ENCODE measurements around the gene IL2RG.

DNA sequence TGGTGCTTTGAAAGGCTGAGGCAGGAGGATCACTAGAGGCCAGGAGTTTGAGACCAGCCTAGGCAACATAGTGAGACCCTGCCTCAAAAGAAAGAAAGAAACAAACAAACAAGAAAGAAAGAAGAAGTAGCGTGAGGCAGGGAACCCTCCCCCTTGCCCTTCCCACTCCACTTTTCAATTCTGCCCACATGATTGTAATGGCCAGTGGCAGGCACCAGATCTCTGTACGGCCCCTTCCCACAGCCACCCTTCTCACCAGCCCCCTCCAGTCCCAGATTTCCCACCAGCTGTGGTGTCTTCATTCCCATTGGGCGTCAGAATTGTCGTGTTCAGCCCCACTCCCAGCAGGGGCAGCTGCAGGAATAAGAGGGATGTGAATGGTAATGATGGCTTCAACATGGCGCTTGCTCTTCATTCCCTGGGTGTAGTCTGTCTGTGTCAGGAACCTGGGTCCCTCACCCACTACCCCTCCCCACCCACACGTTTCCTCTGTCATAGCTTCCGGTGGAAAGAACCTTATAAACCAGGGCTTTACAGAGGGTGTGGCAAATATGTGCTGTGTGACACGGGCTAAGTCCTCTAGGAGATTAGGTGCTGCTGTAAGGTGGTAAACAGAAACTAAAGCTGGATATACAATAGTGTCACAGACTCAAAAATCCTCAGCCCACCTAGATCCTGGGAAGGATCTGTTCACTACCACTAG, at the start of gene IL2RG:
- TF ChIP-seq GATA2 (IDR thresholded peaks at IDR 0.05; ENCODE audit: low read depth, low read length) (no peak), GATA3 (IDR thresholded peaks at IDR 0.05; ENCODE audit: low read depth, low read length) (no peak)

Measured in SH-SY5Y (cell line).